B cell (primary cell): ENCODE measurements around the gene CUL1. TPM values are rescaled to one million over a fixed set of nuclear protein-coding genes. Genes with fewer than 3 reads are reported as not detected.

ENCODE experiments used
- ATAC-seq: fragments of 200-7000 bp; cut with Tn5 transposase; one replicate; pipeline ENCODE4 v1.10.0; 2021; ENCODE audit warnings: low read depth, mild to moderate bottlenecking, moderate number of reproducible peaks, moderate library complexity
- CTCF ChIA-PET: fragments of 350-600 bp; sonication (Branson Sonifier 250); formaldehyde crosslinking; loops from one replicate; lab custom pipeline; 2021; ENCODE audit warnings: antibody characterized with exemption, inconsistent platforms; lab: Charles Lee
- POLR2A ChIA-PET: fragments of 350-600 bp; sonication (Branson Sonifier 250); formaldehyde crosslinking; loops from one replicate; lab custom pipeline; 2021; ENCODE audit warnings: antibody characterized with exemption; lab: Charles Lee
- DNase-seq: peaks from one replicate; pipeline ENCODE4 v3.0.0; 2013
- H2AFZ ChIP-seq: 2 replicates; pipeline ENCODE4 v1.6.1; 2012; ENCODE audit warnings: mild to moderate bottlenecking, low read depth, low read length; ENCODE audit not compliant: insufficient read depth, poor library complexity, severe bottlenecking
- H3K27ac ChIP-seq, 2 donors: 1 replicate in 1 of 2; 2 replicates in 1 of 2; pipeline ENCODE4 v1.5.1; 2012 to 2013; ENCODE audit warnings: low read length in 2 of 2, mild to moderate bottlenecking in 2 of 2, moderate library complexity in 1 of 2
- H3K27me3 ChIP-seq, 4 experiments: fragments of 200-600 bp in 1 of 4; sonication (generic) in 1 of 4; replicated peaks in 1 of 4; 1 replicate in 2 of 4; 2 replicates in 2 of 4; pipeline versions ENCODE4 v1.6.1 to v1.7.0; 2013 to 2016; ENCODE audit warnings: low read length in 3 of 4, mild to moderate bottlenecking in 2 of 4, mixed read lengths in 1 of 4, moderate library complexity in 1 of 4; ENCODE audit not compliant: insufficient read depth in 4 of 4, control insufficient read depth in 3 of 4; ENCODE audit errors: control extremely low read depth in 1 of 4
- H3K36me3 ChIP-seq, 2 experiments: replicated peaks in 1 of 2; 1 replicate in 1 of 2; 2 replicates in 1 of 2; pipeline versions ENCODE4 v1.6.1 to v1.7.1; 2013; ENCODE audit warnings: low read length in 1 of 2; ENCODE audit not compliant: insufficient read depth in 2 of 2, control insufficient read depth in 1 of 2; ENCODE audit errors: control extremely low read depth in 1 of 2, extremely low read depth in 1 of 2
- H3K4me1 ChIP-seq, 2 donors: fragments of 200-600 bp in 1 of 2; sonication (generic) in 1 of 2; 1 replicate in 1 of 2; 2 replicates in 1 of 2; pipeline versions ENCODE4 v1.5.1 to v1.6.1; 2013 to 2017; ENCODE audit warnings: low read length in 2 of 2; ENCODE audit not compliant: control insufficient read depth in 2 of 2, insufficient read depth in 2 of 2
- H3K4me2 ChIP-seq: replicated peaks from 2 replicates; pipeline ENCODE3; 2012; ENCODE audit warnings: mild to moderate bottlenecking, low read depth, low read length; ENCODE audit not compliant: poor library complexity, severe bottlenecking
- H3K4me3 ChIP-seq, 5 experiments: fragments of 200-600 bp in 1 of 5; sonication (generic) in 1 of 5; 1 replicate in 3 of 5; 2 replicates in 2 of 5; pipeline versions ENCODE4 v1.5.1 to v1.7.0; 2011 to 2016; ENCODE audit warnings: low read length in 4 of 5, mild to moderate bottlenecking in 4 of 5, low read depth in 2 of 5, control low read depth in 1 of 5, moderate library complexity in 1 of 5; ENCODE audit not compliant: insufficient read depth in 1 of 5; ENCODE audit errors: control extremely low read depth in 1 of 5, extremely low read depth in 1 of 5
- H3K79me2 ChIP-seq: fragments of 200-600 bp; sonication (generic); one replicate; pipeline ENCODE4 v1.6.0; 2016; ENCODE audit warnings: low read length; ENCODE audit not compliant: control insufficient read depth, insufficient read depth
- H3K9ac ChIP-seq: fragments of 200-600 bp; sonication (generic); 2 replicates; pipeline ENCODE4 v1.6.1; 2017; ENCODE audit warnings: mild to moderate bottlenecking, low read length, moderate library complexity
- H3K9me3 ChIP-seq, 3 donors: one replicate each; pipeline versions ENCODE4 v1.6.1 to v1.7.1; 2013; ENCODE audit warnings: low read length in 2 of 3; ENCODE audit not compliant: control insufficient read depth in 2 of 3, insufficient read depth in 1 of 3; ENCODE audit errors: control extremely low read depth in 1 of 3
- H4K20me1 ChIP-seq: 2 replicates; pipeline ENCODE4 v1.6.0; 2012; ENCODE audit warnings: mild to moderate bottlenecking, low read length; ENCODE audit not compliant: insufficient read depth, control insufficient read depth, poor library complexity, severe bottlenecking
- H3K27ac Mint-ChIP-seq: one replicate; pipeline ENCODE4 v1.8.0; 2021; ENCODE audit warnings: mixed read lengths
- H3K27me3 Mint-ChIP-seq: one replicate; pipeline ENCODE4 v1.8.0; 2021; ENCODE audit warnings: mixed read lengths
- H3K4me1 Mint-ChIP-seq: one replicate; pipeline ENCODE4 v1.8.0; 2021; ENCODE audit warnings: mixed read lengths
- H3K4me3 Mint-ChIP-seq: one replicate; pipeline ENCODE4 v1.8.0; 2021; ENCODE audit warnings: mixed read lengths
- H3K9me3 Mint-ChIP-seq: one replicate; pipeline ENCODE4 v1.8.0; 2022; ENCODE audit warnings: mixed read lengths; ENCODE audit not compliant: insufficient read depth
- CTCF ChIP-seq: fragments of 200-600 bp; IDR thresholded peaks from one replicate; pipeline ENCODE4 v1.8.0; 2022; ENCODE audit warnings: antibody characterized with exemption, mild to moderate bottlenecking
- EZH2 ChIP-seq: IDR thresholded peaks from 2 replicates; pipeline ENCODE4 v1.6.1; 2012; ENCODE audit warnings: borderline replicate concordance, low read depth, mild to moderate bottlenecking, moderate library complexity, low read length; ENCODE audit not compliant: insufficient read depth, poor library complexity, severe bottlenecking
- WGBS: methylation state at CpG from one replicate; pipeline ENCODE4 v1.1.5; 2013; ENCODE audit warnings: missing lambda C conversion rate; ENCODE audit not compliant: insufficient coverage; 5-methylcytosine and 5-hydroxymethylcytosine counted together
- intact Hi-C: fragments of 100-400 bp; cut with micrococcal nuclease; formaldehyde crosslinking; loops from one replicate; pipeline ENCODE4 v1.10.0; 2022
- polyA plus RNA-seq: library from polyadenylated mRNA; depleted of rRNA; stranded (reverse); fragments of >200 nt; gene quantifications from 2 replicates; pipeline ENCODE4 v1.2.3, GENCODE V29; 2012
- total RNA-seq, 2 donors: library from RNA; stranded (reverse); fragments of 120-200 nt in 1 of 2; gene quantifications; 1 replicate in 1 of 2; 2 replicates in 1 of 2; pipeline versions ENCODE4 v1.2.3 to v1.2.4, GENCODE V29; 2013 to 2022

Gene CUL1
- total and polyA plus RNA-seq, 2 donors (not counting 1 experiment from before 2014, with no cell fraction given) = 26.9 to 51.1 TPM

- H3K9ac ChIP-seq = no peak overlapping the region
- intact Hi-C loops = no loop called here
- DNase-seq = no peak
These were observed 116.9 kb downstream of the CUL1 start for GRCh38 chr7:148815612-148816011.

More at GRCh38 chr7:148815612-148816011, 116.9 kb downstream of the CUL1 start:
- no peaks in the 10 kb centered on the region for H3K9me3 Mint-ChIP-seq
- no peak for ATAC-seq
- H3K4me3 Mint-ChIP-seq = no peak overlapping the region
- ChIA-PET CTCF (no interaction called here), POLR2A (no interaction called here)
- TF ChIP-seq CTCF = no peak
- no peak for TF ChIP-seq EZH2
- Histone ChIP-seq H3K4me2 (peak overlapping the region; percentile 0), H4K20me1 (no peaks in the 10 kb centered on the region), H3K4me3 (no peak overlapping the region), H3K79me2 (no peaks in the 10 kb centered on the region), H2AFZ (no peak overlapping the region), H3K36me3 (peaks cover 4 to 7% of the 10 kb centered on the region in 2 experiments), H3K4me1 (peaks cover 15 to 22% of the 10 kb centered on the region in 2 donors), H3K27ac (no peak overlapping the region), H3K27me3 (no peaks in the 10 kb centered on the region), H3K9me3 (no peaks in the 10 kb centered on the region)
- 75% methylated on average over 2 of the region's 3 CpGs for WGBS
- peak overlapping the region; percentile 53 for H3K27ac Mint-ChIP-seq
- H3K27me3 Mint-ChIP-seq = no peaks in the 10 kb centered on the region
- H3K4me1 Mint-ChIP-seq = peaks cover 35% of the 10 kb centered on the region
